ENCODE results near the gene HDAC5.
"Not testable (repeated sequence)": the region's sequence is repeated elsewhere in the genome, so short reads cannot be mapped to it uniquely, and the experiment has no call there.

The HDAC5 gene

DNA sequence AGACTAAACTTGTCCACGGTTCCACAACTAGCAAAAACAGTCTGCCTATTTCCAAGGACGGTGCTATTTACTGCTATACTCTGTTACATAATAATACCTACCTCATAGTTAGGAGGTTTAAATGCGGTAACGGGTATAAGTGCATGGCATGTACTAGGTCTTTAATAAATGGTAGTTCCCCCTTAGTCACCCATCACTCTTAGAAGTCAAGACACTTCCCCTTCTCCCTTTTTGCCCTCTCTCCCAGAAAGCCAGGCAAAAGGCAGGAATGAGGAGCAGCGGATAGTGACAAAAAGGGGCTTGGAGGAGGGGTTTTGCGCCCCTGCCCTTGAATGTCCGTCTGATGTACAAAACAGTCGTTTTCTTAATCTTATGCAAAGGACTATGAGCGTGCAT lies 55.9 kb downstream of the HDAC5 start:
- DNase-seq (ENCODE audit: low spot score) = no peak

DNA sequence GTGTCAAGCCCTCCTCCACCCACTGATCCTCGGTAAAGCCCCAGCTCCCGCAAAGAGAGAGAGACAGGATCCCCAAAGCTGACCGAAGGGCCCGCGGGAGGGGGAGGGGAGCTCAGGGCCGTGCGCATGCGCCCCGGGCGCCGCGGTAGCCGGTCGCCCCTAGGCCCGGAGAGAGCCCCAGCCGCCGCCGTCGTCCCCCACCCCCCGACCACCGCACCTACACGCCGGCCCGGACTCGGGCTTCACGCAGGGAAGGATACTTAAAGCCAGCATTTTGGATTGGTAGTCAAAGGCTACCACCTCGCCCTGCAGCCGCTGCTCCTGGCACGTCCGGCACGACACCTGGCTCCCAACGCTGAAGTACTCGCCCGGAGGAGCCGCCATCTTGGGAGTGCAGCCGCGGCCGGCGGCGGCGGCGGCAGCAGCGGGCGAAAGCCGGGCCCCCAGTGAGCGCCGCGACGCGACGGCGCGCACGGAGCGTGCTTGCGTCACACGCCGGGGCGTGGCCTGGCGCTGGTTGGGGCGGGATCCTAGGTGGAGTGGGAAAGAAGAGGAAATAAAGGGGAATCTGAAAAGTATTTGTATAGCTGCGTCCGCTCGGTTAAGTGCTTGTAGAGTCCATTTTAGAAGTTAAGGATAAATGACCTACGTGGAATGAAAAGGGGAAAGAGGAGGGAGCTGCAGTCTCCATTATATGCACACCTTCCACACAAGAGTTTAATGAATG lies 57.1 kb downstream of the HDAC5 start, which contains the start of gene LSM12:
Gene LSM12, minus strand, starts transcription at position 468 of the 727 bp plus-strand sequence. Its CDS starts 84 bp downstream, at position 384.
- peak; percentile 85 for DNase-seq (ENCODE audit: low spot score)

DNA sequence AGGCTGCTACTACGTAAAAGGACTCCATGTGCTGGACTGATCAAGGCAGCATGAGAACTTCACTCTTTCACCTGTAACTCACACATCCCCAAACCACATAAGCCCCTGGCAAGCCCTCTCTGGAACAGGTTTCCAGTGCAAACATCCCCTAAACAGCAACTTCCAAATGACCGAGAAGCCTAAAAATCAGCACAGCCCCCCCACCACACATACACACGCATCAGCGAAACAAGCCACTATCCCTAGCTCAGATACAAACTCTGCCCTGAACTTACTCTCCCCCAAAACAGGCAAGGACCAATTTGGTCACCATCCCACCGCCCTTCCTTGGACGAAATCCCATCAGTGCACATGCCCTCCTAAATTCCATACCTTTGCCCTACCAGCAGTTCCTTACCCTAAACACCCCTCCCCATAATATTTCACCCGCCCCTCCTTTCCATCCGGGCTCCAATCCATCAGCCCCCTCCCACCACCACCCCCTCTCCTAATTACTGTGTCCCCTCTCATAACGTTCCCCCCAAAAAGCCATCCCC lies 57.7 kb downstream of the HDAC5 start:
- DNase-seq (ENCODE audit: low spot score) = no peak

DNA sequence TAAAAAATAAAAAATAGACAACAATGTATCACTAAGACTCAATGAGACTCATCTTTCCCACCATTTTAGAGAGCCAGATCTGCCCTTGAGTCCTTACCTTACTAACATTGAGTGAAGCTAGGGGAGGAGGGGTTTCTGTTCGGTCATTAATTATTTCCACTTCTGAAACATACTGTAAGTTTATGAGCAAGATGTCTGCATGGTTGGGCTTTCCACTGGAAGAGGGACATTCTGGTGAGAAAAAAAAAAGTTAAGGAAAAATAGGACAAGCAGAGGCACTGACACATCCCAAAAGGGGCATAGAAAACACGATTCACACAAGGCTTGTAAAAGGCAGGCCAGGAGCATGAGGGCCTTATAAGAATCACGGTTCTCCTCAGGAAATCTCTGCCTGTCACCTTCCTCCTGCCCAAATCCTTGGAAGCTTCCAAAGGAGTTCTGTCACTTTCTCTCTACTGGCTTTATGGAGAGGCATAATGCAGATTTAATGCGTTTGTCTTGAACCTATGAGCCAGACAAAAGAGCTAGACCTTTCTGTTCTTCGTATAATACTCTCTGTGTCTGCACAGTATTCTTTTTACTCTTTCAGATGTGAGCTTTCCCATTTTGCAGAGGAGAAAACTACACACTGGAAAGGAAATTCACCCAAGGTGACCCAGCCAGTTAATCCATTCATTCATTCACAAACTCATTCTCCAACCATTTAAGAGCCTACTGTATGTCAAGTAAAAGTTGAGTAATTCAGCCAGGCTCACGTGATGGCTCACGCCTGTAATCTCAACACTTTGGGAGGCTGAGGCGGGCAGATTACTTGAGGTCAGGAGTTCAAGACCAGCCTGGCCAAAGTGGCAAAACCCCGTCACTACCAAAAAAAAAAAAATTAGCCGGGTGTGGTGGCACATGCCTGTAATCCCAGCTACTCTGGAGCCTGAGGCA lies 59.5 kb downstream of the HDAC5 start:
- no peak for DNase-seq (ENCODE audit: low spot score)

GRCh38 chr17:44062871-44063270 lies 60.6 kb downstream of the HDAC5 start:
- no peak for DNase-seq (ENCODE audit: low spot score)

DNA sequence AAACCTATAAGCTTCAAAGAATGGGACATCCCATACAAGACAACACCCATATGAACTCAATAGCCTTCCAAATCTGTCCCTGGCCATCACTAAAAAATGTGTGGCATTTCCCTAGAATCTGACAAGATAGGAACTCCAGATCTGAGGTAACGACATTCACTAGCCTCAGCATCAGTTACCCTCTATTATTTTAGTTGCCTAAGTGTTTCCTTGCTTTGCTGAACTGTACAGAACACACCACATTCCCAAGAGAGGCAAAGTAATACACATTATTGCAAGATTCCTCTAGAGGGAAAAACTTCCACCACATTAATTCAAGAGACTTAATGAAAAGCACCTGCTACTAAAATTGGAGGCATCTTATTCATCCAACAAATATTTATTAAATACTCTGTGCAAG lies 62.0 kb downstream of the HDAC5 start:
- DNase-seq (ENCODE audit: low spot score) = no peak

DNA sequence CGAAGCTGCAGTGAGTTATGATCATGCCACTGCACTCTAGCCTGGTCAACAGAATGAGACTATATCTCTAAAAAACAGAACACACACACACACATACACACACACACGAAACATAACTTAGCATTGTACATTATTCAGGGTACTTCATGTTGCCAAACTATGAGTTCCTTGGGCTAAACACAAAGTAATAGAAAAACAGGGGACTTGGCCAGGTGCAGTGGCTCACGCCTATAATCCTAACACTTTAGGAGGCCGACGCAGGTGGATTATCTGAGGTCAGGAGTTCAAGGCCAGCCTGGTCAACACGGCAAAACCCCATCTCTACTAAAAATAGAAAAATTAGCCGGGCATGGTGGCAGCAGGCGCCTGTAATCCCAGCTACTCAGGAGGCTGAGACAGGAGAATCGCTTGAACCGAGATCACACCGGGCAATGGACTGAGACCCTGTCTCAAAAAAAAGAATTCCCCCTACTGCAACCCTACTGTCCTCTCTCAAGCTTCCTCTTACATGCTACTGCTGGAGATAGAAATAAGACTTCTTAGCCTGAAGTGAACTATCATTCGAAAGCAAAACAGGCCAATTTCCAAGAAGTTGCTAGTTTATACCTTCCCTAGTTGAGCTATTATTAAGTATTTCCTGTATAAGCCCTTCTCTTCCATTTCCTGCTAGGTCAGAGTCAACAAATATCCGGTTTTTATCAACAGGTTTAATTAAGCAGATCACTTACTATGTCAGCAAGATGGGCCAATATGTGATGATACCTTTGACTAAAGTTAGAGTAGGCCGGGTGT lies 64.1 kb downstream of the HDAC5 start:
- no peak for DNase-seq (ENCODE audit: low spot score)

DNA sequence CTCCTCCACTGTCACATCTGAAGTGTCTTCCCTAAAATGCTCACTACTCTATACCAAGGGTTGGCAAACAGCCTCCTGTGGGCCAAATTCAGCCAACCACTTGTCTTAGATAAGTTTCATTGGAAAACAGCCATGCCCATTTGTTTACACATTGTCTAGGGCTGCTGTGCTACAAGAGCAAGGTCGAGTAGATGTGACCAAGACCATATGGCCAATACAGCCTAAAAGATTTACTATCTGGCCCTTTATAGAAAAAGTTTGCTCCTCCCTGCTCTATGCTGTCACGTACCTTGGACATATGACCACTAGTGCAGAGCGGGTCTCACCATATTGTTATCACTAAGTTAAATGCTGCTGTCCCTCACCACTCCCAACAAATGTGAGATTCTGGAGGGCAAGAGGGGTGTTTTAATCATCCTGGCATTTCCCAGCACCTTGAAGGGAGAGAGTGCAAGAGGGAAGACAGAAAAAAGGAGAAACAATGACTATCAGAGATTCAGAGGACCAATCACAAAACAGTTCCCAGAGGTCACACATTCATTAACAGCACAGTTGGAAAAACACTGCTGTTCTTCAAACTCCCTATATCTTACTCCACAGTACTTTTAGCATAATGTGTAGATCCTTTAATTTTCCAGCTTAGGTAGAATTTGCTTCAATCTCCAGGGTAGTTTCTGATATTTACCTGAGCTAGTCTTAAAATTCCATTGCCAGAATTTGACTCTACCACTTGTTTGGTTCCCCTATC lies 70.1 kb downstream of the HDAC5 start:
- no peak for DNase-seq (ENCODE audit: low spot score)

GRCh38 chr17:44049294-44050060 lies 74.0 kb downstream of the HDAC5 start:
- DNase-seq (ENCODE audit: low spot score) = no peak

GRCh38 chr17:44046893-44047292 lies 76.5 kb downstream of the HDAC5 start:
- DNase-seq (ENCODE audit: low spot score) = not testable (repeated sequence)

DNA sequence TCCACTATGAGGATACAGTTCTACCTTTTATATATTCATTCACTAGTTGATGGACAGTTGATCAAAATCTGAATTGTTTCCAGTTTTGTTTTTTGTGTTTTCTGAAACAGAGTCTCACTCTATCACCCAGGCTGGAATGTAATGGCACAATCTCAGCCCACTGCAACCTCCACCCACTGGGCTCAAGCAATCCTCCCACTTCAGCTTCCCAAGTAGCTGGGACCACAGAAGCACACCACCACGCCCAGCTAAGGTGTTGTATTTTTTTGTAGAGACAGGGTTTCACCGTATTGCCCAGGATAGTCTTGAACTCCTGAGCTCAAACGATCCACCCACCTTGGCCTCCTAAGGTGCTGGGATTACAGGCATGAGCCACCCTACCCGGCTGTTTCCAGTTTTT lies 78.0 kb downstream of the HDAC5 start:
- DNase-seq (ENCODE audit: low spot score) = no peak

DNA sequence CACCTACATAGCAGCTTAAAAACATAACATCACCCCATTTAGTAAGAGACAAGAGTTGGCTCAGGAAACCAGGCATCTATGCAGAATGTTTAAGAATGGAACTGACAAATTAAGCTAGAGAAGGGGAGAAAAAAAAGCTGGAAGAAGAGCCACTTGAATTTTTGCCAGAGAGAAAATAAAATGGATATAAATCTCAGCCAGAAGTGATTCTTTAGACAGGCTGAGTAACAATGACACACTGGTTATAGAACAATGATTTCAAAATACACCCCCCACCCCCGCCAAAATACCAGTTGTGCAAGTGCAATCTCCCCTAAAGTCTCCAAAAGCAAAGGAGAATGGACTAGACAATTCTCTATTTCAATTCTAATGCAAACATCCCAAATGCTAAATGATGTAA lies 79.4 kb downstream of the HDAC5 start:
- DNase-seq (ENCODE audit: low spot score) = no peak

GRCh38 chr17:44043272-44043696 lies 80.2 kb downstream of the HDAC5 start:
- DNase-seq (ENCODE audit: low spot score) = no peak

- DNase-seq (ENCODE audit: low spot score) = no peak
These were observed 83.4 kb downstream of the HDAC5 start for GRCh38 chr17:44039829-44040635.

GRCh38 chr17:44038604-44039011 lies 84.8 kb downstream of the HDAC5 start:
- DNase-seq (ENCODE audit: low spot score) = no peak

DNA sequence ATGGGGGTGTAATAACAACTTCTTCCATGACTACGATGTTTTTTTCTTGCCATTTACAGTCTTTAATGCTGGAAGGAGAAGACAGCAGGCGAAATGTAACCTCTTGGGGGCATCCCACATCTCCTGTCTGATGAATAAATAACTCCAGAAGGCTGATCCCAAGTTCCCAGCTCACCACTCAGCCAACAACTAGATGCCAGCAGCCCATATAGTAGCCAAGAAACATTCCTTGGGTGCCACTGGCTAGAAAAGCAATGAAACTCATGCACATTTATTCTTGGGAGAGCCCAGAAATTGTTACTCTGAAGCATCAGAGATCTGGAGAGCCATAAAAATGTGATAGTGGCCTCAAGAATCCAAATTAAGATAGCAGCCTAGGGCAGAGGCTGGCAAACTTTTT lies 86.0 kb downstream of the HDAC5 start:
- no peak for DNase-seq (ENCODE audit: low spot score)

- DNase-seq (ENCODE audit: low spot score) = not testable (repeated sequence)
These were observed 88.8 kb downstream of the HDAC5 start for GRCh38 chr17:44034688-44035087.

GRCh38 chr17:44033861-44034408 lies 89.5 kb downstream of the HDAC5 start:
- no peak for DNase-seq (ENCODE audit: low spot score)

DNA sequence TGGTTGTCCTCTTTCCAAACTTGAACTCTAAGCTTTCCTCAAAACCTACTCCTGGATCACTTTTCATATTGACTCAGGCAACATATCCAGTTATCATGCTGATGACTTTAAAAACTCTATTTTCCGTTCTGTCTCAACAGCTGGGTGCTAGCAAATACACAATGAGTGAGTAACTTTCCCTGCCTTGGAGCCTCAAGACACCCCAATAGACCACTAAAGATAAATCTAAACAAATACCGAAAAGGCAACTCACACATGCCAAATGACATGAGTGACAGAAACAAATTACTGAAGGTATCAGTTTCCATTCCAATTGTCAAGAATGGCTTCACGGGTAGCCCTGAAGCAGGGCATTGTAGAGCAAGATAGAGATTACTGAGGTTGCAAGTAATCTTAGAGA lies 93.0 kb downstream of the HDAC5 start:
- no peak for DNase-seq (ENCODE audit: low spot score)

Data from putamen (tissue), 1 donor.